Endothelial cell (in vitro differentiated cells): ENCODE measurements around the gene GJA4. TPM values are rescaled to one million over a fixed set of nuclear protein-coding genes. Genes with fewer than 3 reads are reported as not detected.

Source experiments
- DNase-seq: peaks from one replicate; pipeline ENCODE4 v3.0.0; 2021; ENCODE audit warnings: low spot score
- H3K27ac Mint-ChIP-seq: one replicate; pipeline ENCODE4 v1.8.0; 2021; ENCODE audit warnings: mixed read lengths, inconsistent platforms; ENCODE audit not compliant: unreplicated experiment
- H3K27me3 Mint-ChIP-seq: one replicate; pipeline ENCODE4 v1.8.0; 2021; ENCODE audit warnings: mild to moderate bottlenecking, moderate library complexity, mixed read lengths, inconsistent platforms; ENCODE audit not compliant: unreplicated experiment
- H3K36me3 Mint-ChIP-seq: one replicate; pipeline ENCODE4 v1.8.0; 2021; ENCODE audit warnings: mild to moderate bottlenecking, low read depth, mixed read lengths, inconsistent platforms; ENCODE audit not compliant: unreplicated experiment
- H3K4me1 Mint-ChIP-seq: one replicate; pipeline ENCODE4 v1.8.0; 2021; ENCODE audit warnings: mild to moderate bottlenecking, mixed read lengths, inconsistent platforms; ENCODE audit not compliant: unreplicated experiment
- H3K4me3 Mint-ChIP-seq: one replicate; pipeline ENCODE4 v1.8.0; 2021; ENCODE audit warnings: mild to moderate bottlenecking, mixed read lengths, inconsistent platforms; ENCODE audit not compliant: unreplicated experiment
- H3K9me3 Mint-ChIP-seq: one replicate; pipeline ENCODE4 v1.8.0; 2021; ENCODE audit warnings: mixed read lengths, inconsistent platforms; ENCODE audit not compliant: unreplicated experiment
- long read RNA-seq: library from polyadenylated mRNA; unstranded; transcript quantifications from one replicate; pipeline ENCODE4 v2.0.0, GENCODE V29; 2020; ENCODE audit not compliant: unreplicated experiment
- total RNA-seq: library from RNA; stranded (reverse); fragmentation: NEBNext Ultra II Directional; extraction: Animal tissue kit (Norgen Biotek cat#: 25700); gene quantifications from one replicate; pipeline ENCODE4 v1.2.1, GENCODE V29; 2021; ENCODE audit not compliant: unreplicated experiment
- TF ChIP-seq, protein P1 (sequence below): fragments of 200-600 bp; sonication (generic); IDR thresholded peaks from one replicate; pipeline ENCODE4 v1.5.0; 2021; ENCODE audit warnings: antibody characterized with exemption; ENCODE audit not compliant: unreplicated experiment

The GJA4 gene
- total RNA-seq: 347 TPM
- long read RNA-seq, transcript GJA4-202 (2 exons, 1,059 nt): minor isoform, 54 of 468 reads
- long read RNA-seq, transcript GJA4-201 (2 exons, 1,622 nt): major isoform, 377 of 468 reads
- long read RNA-seq, partial matches to known transcripts: 0 of 468 reads
- long read RNA-seq, other reads (novel, unspliced or antisense): 37 of 468 reads

DNA sequence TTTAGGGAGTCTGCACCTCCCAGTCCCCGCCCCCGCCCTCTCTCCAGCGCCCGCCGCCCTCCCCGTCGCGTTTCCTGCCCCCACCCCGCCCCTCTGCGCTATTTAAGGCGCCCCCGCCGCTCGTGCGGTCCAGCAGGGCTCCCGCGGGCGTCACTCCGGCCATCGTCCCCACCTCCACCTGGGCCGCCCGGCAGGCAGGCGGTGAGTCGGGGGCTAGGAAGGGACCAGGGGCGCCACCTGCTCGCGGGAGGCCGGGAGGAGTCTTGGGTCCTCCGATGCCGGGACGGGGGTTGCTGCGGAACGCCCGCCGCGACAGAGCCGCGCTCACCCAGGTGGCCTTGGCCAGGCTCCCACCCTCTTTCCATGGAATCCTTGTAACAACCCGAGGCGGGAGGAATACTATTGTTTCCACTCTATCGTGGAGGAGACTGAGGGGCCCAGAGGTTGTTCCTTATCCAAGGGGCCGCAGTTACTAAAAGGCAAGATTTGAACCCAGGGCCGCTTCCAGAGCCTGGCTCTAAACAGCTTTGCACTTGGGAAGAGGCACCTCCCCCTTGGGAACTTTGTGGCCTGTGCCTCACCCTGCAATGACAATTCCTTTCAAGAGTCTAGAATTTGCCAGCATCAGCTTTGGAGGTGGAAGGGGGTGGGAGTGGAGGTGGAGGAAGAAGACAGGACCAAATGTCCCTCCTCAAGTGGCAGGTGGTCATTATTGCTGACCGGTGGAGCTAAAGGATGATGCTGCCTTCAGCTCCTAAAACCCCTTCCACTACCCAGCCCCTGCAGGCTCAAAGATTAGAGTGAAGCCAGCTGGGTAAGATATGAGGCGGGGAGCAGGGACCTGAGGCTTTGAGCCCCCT lies at the start of gene GJA4:
TSS of gene GJA4 (plus strand) at position 132 of the 860 bp plus-strand sequence. CDS start 1,215 bp downstream, outside the sequence.
- no peaks in the 10 kb centered on the region for H3K9me3 Mint-ChIP-seq
- DNase-seq: peak; percentile 26
- H3K27ac Mint-ChIP-seq: no peak within 1 kb of the TSS
- peaks cover 27% of the 10 kb centered on the region for H3K27me3 Mint-ChIP-seq
- H3K4me1 Mint-ChIP-seq: peaks cover 65% of the 10 kb centered on the region
- peak within 1 kb of the TSS; percentile 92 for H3K4me3 Mint-ChIP-seq
- TF ChIP-seq, protein P1, sequence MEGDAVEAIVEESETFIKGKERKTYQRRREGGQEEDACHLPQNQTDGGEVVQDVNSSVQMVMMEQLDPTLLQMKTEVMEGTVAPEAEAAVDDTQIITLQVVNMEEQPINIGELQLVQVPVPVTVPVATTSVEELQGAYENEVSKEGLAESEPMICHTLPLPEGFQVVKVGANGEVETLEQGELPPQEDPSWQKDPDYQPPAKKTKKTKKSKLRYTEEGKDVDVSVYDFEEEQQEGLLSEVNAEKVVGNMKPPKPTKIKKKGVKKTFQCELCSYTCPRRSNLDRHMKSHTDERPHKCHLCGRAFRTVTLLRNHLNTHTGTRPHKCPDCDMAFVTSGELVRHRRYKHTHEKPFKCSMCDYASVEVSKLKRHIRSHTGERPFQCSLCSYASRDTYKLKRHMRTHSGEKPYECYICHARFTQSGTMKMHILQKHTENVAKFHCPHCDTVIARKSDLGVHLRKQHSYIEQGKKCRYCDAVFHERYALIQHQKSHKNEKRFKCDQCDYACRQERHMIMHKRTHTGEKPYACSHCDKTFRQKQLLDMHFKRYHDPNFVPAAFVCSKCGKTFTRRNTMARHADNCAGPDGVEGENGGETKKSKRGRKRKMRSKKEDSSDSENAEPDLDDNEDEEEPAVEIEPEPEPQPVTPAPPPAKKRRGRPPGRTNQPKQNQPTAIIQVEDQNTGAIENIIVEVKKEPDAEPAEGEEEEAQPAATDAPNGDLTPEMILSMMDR: no peak
- H3K36me3 Mint-ChIP-seq: peaks cover 49% of the 10 kb centered on the region

DNA sequence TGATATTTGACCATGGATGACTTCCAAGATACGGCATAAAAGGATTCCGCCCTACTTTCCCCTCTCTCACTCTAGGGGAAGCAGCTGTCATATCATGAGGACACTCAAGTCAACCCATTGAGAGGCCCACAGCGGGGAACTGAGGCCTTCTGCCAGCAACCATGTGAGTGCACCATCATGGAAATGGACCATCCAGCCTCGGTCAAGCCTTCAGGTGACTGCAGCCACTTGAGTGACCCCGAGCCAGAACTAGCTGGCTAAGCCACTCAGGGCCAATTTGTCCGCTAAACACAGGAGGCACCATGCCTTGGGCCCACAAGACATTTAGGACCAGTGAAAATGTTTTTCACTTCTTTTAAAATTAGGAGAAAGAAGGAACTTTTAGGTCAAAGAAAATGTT lies 49.0 kb upstream of the GJA4 start:
- no peak overlapping the region for H3K27ac Mint-ChIP-seq
- H3K36me3 Mint-ChIP-seq: no peaks in the 10 kb centered on the region
- H3K4me3 Mint-ChIP-seq: no peak overlapping the region
- TF ChIP-seq, protein P1: no peak
- no peak for DNase-seq
- peaks cover 4% of the 10 kb centered on the region for H3K4me1 Mint-ChIP-seq
- no peaks in the 10 kb centered on the region for H3K9me3 Mint-ChIP-seq
- H3K27me3 Mint-ChIP-seq: peaks cover 8% of the 10 kb centered on the region

GRCh38 chr1:34744851-34745250 lies 47.9 kb upstream of the GJA4 start:
- H3K27me3 Mint-ChIP-seq: peaks cover 9% of the 10 kb centered on the region
- no peak for DNase-seq
- TF ChIP-seq, protein P1: no peak
- H3K9me3 Mint-ChIP-seq: no peaks in the 10 kb centered on the region
- H3K4me3 Mint-ChIP-seq: no peak overlapping the region
- H3K27ac Mint-ChIP-seq: no peak overlapping the region
- peaks cover 10% of the 10 kb centered on the region for H3K4me1 Mint-ChIP-seq
- H3K36me3 Mint-ChIP-seq: no peaks in the 10 kb centered on the region

GRCh38 chr1:34745666-34746065 lies 47.1 kb upstream of the GJA4 start:
- no peak for DNase-seq

More at GRCh38 chr1:34745666-34746065, 47.1 kb upstream of the GJA4 start:
- H3K27me3 Mint-ChIP-seq: peaks cover 6% of the 10 kb centered on the region
- H3K4me1 Mint-ChIP-seq: peaks cover 8% of the 10 kb centered on the region
- no peaks in the 10 kb centered on the region for H3K9me3 Mint-ChIP-seq
- H3K27ac Mint-ChIP-seq: no peak overlapping the region
- TF ChIP-seq, protein P1: no peak
- H3K4me3 Mint-ChIP-seq: no peak overlapping the region
- H3K36me3 Mint-ChIP-seq: no peaks in the 10 kb centered on the region
